Activated CD4-positive, CD25-positive, alpha-beta regulatory T cell treated with anti-CD3 and anti-CD28 coated beads, Interleukin-2, amount 50 U/mL, for 72 hours (primary cell): Measurements from ENCODE around the gene ARHGEF28.

Experiments used
- DNase-seq: peaks from one replicate; pipeline ENCODE4 v3.0.0; 2021

ARHGEF28 gene

GRCh38 chr5:73702534-73702933, 76.5 kb downstream of the ARHGEF28 start:
- DNase-seq: no peak

GRCh38 chr5:73702951-73703350, 77.0 kb downstream of the ARHGEF28 start:
- DNase-seq: no peak

- DNase-seq: no peak
Measured at GRCh38 chr5:73705364-73705763, 79.4 kb downstream of the ARHGEF28 start.

GRCh38 chr5:73706963-73707362, 81.0 kb downstream of the ARHGEF28 start:
- DNase-seq: no peak

GRCh38 chr5:73709536-73710129, 83.6 kb downstream of the ARHGEF28 start:
- no peak for DNase-seq

- DNase-seq: no peak
Measured at GRCh38 chr5:73716284-73716808, 90.3 kb downstream of the ARHGEF28 start.

DNA sequence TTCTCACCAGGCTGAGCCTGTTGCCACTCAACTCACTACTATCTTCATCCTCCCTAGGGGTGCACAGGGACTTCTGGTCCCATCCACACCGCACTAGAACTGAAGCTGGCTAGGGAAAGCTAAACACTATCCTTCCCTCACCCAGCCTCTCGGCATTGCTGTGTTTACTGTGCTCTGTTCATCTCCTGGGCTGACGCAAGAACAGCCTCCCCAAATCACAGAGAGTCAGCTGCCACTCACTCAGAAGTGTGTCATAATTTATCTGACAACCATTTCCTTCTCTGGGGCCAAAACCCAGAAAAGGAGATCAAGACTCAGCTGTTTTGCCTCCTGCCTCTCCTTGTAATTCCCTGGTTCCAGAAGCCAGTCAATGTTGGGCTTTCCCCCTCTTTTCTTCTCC, 92.8 kb downstream of the ARHGEF28 start:
- no peak for DNase-seq

DNA sequence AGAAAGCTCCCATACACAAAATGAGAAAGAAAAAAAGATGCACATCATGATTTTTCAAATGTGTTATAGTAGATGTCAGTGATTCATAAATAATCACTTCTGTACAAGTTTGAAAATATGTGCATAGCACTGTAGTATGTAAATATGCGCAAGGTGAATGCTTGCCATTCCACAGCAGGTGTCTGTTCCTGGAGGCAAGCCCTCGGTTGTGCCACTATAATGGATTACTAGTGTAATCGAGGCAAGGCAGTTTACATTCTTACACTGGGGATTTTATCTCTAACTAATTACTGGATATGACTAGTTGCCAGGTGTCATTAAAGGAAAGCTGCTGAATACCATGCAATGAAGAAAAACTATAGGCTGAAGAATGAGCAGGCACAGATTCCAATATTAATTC, 93.6 kb downstream of the ARHGEF28 start:
- no peak for DNase-seq

DNA sequence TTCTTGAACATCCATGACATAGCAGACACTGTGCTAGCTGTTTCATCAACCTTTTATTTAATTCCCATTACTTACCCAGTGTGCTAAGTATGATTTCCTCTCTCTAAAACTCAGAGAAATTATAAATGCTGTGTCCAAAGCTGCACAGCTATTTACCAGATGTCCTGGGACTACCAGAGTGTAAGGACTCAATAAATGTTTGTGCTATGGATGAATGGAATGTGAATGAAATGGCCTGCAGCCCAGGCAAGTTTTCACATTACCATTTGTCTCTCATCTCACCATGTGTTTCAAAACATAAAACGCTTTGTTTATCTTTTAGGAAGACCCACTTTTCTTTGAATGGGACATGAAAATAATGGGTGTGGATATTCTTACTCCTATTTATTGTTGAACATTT, 96.2 kb downstream of the ARHGEF28 start:
- no peak for DNase-seq

- no peak for DNase-seq
Measured at GRCh38 chr5:73726071-73726470, 100.1 kb downstream of the ARHGEF28 start.

DNA sequence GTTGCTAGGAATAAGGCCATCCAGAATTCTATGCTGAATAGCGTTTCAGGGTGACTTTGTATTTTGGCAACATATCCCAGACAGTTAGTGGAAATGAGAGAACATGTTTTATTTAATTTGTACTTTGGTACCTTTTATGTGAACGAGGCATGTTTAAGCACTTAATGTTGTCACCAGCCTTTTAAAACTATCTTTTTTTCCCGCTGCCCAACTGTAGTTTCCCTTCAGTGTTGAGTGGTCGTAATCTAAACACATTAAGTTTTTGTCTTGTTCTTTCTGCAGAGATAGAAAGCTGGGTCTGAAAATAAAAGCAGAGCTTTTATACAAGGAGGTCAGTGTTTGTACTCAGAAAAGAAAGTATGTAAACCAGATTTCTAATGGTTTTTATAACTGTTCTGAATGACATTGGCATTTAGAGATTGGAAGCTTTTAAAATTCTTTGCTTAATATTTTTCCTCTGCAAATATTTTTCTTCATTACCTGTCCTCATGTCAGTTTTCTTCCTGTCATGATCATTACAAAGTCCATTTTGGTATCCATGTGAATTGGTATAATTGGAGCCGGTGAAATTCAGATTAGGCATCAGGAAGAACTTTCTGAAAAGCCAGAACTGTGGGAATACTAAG, 100.7 kb downstream of the ARHGEF28 start:
- no peak for DNase-seq

DNA sequence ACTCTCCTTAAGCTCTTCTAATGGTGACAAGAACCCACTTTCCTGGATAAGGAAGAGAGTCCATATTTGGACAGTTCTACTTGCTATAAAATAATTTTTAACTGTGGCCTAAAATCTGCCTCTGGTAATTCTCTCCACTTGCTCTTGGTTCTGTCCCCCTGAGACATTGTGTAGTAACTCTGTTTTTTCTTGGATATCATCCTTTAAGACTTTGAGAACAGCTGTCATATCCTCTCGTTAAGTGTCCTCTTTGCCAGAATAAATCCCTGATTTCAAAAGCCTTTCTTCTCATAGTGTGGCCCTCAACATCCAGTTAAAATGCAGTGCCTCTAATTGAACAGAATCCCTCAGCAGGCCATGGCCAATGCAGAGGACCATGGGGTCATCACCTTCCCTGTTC, 101.5 kb downstream of the ARHGEF28 start:
- no peak for DNase-seq

- no peak for DNase-seq
Measured at GRCh38 chr5:73728493-73729273, 102.7 kb downstream of the ARHGEF28 start.

DNA sequence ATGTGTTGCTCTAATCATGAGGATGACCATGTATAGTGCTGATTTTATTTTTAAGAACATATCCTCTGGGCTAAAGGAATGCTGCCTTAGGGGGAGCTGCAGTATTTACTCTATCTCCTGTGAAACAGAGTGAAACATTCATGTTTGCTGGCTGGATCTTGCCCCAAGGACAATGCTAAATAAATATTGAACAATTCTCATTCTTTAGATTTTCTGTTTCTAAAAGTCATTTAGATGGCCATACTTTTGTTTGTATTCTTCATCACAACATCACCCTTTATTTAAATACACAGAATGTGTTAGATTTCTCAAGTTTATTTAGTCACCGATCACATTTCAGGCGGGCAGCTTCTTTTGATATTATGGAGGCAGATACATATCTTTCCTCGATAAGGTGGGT, 103.3 kb downstream of the ARHGEF28 start:
- no peak for DNase-seq

GRCh38 chr5:73732045-73732444, 106.0 kb downstream of the ARHGEF28 start:
- DNase-seq: no peak

DNA sequence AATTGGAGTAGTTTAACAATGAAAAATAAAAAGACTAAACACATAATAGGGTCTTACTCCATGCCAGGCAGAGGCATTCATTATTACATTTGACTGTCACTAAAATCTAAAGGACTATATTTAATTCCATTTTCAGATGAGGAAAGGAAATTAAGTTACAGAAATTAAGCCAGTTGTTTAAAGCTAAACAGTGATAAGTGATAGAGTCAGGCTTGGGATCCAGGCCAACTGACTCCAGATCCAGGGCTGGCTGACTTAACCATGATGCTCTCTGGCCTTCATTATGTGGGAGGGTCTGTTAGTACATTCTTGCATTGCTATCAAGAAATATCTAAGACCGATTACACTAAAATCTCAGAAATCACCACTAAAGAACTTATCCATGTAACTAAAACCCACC, 107.2 kb downstream of the ARHGEF28 start:
- no peak for DNase-seq

DNA sequence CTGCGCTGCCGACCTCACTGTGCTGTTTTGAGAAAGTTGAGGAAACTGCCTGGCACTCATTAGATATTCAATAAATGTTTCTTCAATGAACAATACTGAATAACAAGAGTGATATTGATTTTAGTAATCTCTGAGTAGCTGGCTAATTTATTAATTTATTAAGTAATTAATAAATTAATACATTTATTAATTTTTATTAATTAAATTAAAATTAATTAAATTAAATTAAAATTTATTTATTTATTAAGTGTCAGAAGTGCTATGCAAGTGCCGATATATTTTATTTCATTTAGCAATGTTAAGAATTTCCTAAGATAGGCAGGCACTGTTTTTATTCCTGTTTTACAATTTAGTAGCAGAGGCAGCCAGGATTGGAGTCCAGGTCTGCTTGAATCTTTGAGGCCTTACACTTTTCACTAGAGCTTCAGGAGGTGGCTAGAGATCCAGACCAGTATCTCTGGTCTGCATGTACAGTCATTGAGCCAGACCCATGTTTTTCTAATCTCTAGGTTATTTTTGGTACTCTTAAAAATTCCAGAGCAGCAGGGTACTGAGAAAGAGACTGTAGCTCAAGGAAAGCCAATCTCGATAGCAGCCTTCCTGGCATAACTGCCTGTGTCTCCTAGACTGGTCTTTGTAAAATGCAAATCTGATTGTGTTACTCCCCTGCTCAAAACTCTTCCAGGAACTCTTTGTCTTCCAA, 109.2 kb downstream of the ARHGEF28 start:
- no peak for DNase-seq

GRCh38 chr5:73739650-73740049, 113.7 kb downstream of the ARHGEF28 start:
- DNase-seq: no peak

- DNase-seq: no peak
Measured at GRCh38 chr5:73740274-73740790, 114.3 kb downstream of the ARHGEF28 start.

DNA sequence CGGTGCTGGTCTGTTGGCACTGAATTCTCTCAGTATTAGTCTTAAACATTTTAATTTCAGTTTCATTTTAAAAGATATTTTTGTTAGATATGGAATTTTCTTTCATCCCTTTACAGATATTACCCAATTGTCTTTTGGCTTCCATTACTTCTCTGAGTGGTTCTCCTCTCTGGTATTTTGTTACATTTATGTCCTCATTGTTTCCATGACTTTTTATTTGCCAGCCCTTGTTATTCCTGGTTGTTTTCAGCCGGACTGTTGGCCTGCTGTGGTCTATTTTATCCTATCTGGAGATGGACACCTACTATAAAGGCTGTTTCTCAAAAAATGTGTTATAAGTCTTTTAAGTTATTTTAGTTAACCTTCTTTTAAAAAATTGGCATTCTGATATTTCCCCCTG, 117.2 kb downstream of the ARHGEF28 start:
- no peak for DNase-seq

DNA sequence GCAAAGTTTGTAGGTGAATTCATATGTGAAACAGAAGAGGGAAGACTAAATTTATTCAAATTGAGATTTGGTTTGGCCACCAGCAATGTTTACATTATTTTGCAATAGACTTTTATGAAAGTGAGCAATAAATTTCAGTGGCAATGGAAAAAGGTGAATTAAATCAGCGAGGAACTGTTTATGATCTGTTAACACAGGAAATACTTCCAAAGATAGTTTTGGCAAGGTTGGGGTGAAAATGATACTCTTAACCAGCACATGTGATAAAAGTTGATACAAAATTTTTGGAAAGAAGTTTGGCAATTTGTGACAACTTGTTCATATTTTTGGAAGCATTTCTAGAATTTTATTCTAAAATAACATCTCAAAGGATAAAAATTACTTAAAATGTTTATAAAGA, 119.8 kb downstream of the ARHGEF28 start:
- no peak for DNase-seq

DNA sequence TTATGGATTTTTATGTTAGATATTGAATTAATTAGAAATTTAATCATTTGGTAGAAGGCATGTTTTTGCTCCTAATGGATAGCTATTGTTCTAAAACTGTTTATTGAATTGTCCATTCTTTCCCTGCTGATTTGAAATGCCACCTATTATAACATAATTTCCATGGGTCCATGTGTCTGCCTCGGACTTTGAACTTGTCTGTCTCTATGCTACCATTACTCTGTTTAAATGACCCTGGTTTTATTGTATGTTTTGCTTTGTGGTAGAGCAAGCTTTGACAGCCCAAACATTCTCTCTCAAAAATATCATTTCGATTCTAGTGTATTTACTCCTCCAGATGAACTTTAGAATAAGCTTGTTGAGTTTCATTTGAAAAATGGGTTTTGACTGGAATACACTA, 120.6 kb downstream of the ARHGEF28 start:
- DNase-seq: no peak

GRCh38 chr5:73747696-73748380, 121.8 kb downstream of the ARHGEF28 start:
- no peak for DNase-seq
